ENCODE data around the gene SPHKAP.

DNA sequence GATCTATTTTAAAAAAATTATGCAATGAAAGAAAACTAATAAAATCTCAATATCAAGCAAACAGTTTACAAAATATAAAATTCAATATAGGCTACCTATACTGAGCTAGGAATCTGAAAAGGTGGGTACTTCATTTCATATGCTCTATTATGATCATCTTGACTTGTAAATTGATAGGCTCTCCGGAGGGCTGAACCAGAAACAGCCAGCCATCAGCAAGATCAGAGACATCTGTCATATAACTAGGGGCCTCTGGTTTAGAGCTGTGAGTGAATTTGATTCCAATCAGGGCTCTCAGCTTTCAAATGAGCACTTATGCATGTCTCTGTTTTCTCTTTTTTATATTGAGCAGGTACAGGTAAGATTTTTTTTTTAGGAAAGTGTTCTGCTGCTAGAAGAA lies 114.2 kb downstream of the SPHKAP start:
- TF ChIP-seq, protein P1, sequence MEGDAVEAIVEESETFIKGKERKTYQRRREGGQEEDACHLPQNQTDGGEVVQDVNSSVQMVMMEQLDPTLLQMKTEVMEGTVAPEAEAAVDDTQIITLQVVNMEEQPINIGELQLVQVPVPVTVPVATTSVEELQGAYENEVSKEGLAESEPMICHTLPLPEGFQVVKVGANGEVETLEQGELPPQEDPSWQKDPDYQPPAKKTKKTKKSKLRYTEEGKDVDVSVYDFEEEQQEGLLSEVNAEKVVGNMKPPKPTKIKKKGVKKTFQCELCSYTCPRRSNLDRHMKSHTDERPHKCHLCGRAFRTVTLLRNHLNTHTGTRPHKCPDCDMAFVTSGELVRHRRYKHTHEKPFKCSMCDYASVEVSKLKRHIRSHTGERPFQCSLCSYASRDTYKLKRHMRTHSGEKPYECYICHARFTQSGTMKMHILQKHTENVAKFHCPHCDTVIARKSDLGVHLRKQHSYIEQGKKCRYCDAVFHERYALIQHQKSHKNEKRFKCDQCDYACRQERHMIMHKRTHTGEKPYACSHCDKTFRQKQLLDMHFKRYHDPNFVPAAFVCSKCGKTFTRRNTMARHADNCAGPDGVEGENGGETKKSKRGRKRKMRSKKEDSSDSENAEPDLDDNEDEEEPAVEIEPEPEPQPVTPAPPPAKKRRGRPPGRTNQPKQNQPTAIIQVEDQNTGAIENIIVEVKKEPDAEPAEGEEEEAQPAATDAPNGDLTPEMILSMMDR (conservative IDR thresholded peaks at IDR 0.05; ENCODE audit: low read depth, low read length) = no peak
- no peak for TF ChIP-seq EZH2 (IDR thresholded peaks at IDR 0.05; ENCODE audit: borderline replicate concordance, low read depth, low read length, poor library complexity, severe bottlenecking)
